ENCODE measurements around the gene ABCA6. TPM values are rescaled to one million over a fixed set of nuclear protein-coding genes. Genes with fewer than 3 reads are reported as not detected.
"Not testable (repeated sequence)": the region's sequence is repeated elsewhere in the genome, so short reads cannot be mapped to it uniquely, and the experiment has no call there.

ABCA6 gene
- total and polyA plus RNA-seq, 2 experiments from 2014 or later = 1.6 to 6.3 TPM

GRCh38 chr17:69170377-69170776, 28.7 kb upstream of the ABCA6 start:
- Histone ChIP-seq H3K27me3 (no peaks in the 10 kb centered on the region), H3K27ac (no peak overlapping the region), H3K4me2 (no peak overlapping the region), H3K9me2 (replicated peaks; ENCODE audit: insufficient read depth) (no peaks in the 10 kb centered on the region), H3K36me3 (replicated peaks; ENCODE audit: insufficient read depth, low read depth) (no peaks in the 10 kb centered on the region), H3K4me3 (no peak overlapping the region), H4K20me1 (ENCODE audit: insufficient read depth, poor library complexity, severe bottlenecking) (no peaks in the 10 kb centered on the region), H3K9me3 (ENCODE audit: low read depth) (no peaks in the 10 kb centered on the region), H2AFZ (no peak overlapping the region), H3K4me1 (ENCODE audit: insufficient read depth) (no peaks in the 10 kb centered on the region), H3K79me2 (no peaks in the 10 kb centered on the region)
- TF ChIP-seq CTCF (IDR thresholded peaks at IDR 0.05; ENCODE audit: poor library complexity) (no peak), EZH2 (IDR thresholded peaks at IDR 0.05; ENCODE audit: borderline replicate concordance) (no peak), EZH2phosphoT487 (IDR thresholded peaks at IDR 0.05; ENCODE audit: low read depth, severe bottlenecking, unreplicated experiment) (no peak)
- DNase-seq (ENCODE audit: low spot score) = no peak

DNA sequence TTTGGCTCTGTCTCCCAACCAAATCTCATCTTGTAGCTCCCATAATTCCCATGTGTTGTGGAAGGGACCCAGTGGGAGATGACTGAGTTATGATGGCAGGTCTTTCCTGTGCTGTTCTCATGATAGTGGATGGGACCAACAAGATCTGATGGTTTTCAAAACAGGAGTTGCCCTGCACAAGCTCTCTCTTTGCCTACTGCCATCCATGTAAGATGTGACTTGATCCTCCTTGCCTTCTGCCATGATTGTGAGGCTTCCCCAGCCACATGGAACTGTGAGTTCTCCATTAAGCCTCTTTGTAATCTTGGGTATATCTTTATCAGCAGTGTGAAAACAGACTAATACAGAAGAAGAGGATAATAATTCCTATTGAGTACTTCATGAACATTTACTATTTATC, 26.9 kb upstream of the ABCA6 start:
- H3K9me2 ChIP-seq (replicated peaks; ENCODE audit: insufficient read depth); H3K79me2 ChIP-seq; H3K4me1 ChIP-seq (ENCODE audit: insufficient read depth); H3K9me3 ChIP-seq (ENCODE audit: low read depth); H3K36me3 ChIP-seq (replicated peaks; ENCODE audit: insufficient read depth, low read depth); H3K4me3 ChIP-seq; H4K20me1 ChIP-seq (ENCODE audit: insufficient read depth, poor library complexity, severe bottlenecking); H3K4me2 ChIP-seq; H3K27ac ChIP-seq; H2AFZ ChIP-seq; H3K27me3 ChIP-seq; DNase-seq (ENCODE audit: low spot score): not testable (repeated sequence)

GRCh38 chr17:69166957-69167356, 25.3 kb upstream of the ABCA6 start:
- no peaks in the 10 kb centered on the region for H3K9me3 ChIP-seq (ENCODE audit: low read depth)
- H3K4me1 ChIP-seq (ENCODE audit: insufficient read depth) = no peaks in the 10 kb centered on the region
- H2AFZ ChIP-seq = no peak overlapping the region
- no peak overlapping the region for H3K4me3 ChIP-seq
- H3K36me3 ChIP-seq (replicated peaks; ENCODE audit: insufficient read depth, low read depth) = no peaks in the 10 kb centered on the region
- no peak overlapping the region for H3K4me2 ChIP-seq
- H4K20me1 ChIP-seq (ENCODE audit: insufficient read depth, poor library complexity, severe bottlenecking) = no peaks in the 10 kb centered on the region
- WGBS (ENCODE audit: low lambda C conversion rate, missing lambda C conversion rate) = 88% methylated on average over 2 of the region's 2 CpGs
- TF ChIP-seq CTCF (IDR thresholded peaks at IDR 0.05; ENCODE audit: poor library complexity) = no peak
- TF ChIP-seq EZH2phosphoT487 (IDR thresholded peaks at IDR 0.05; ENCODE audit: low read depth, severe bottlenecking, unreplicated experiment) = no peak
- no peak for TF ChIP-seq EZH2 (IDR thresholded peaks at IDR 0.05; ENCODE audit: borderline replicate concordance)
- H3K79me2 ChIP-seq = no peaks in the 10 kb centered on the region
- no peaks in the 10 kb centered on the region for H3K9me2 ChIP-seq (replicated peaks; ENCODE audit: insufficient read depth)
- no peaks in the 10 kb centered on the region for H3K27me3 ChIP-seq
- no peak overlapping the region for H3K27ac ChIP-seq
- DNase-seq (ENCODE audit: low spot score) = no peak

DNA sequence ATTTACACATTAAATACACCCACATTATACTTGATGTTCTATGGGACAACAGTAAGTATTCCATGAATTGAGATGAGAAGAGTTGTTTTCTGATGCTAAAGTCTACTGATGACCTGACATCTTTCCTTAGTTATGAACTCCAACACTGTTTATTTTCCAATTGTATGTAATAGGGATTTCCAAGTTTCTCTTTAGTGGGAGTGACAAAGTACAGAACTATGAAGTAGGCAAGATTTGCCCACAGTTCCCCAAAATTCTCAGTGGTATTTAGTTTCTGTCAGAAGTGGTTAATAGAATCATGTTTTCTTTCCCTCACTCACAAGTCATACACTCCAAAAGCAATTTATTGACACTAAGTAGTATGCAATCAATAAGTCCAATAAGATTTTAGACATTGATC, 22.5 kb upstream of the ABCA6 start:
- no peak overlapping the region for H3K4me3 ChIP-seq
- H3K4me2 ChIP-seq = no peak overlapping the region
- no peaks in the 10 kb centered on the region for H3K4me1 ChIP-seq (ENCODE audit: insufficient read depth)
- H3K36me3 ChIP-seq (replicated peaks; ENCODE audit: insufficient read depth, low read depth) = no peaks in the 10 kb centered on the region
- no peaks in the 10 kb centered on the region for H3K79me2 ChIP-seq
- H3K27me3 ChIP-seq = no peaks in the 10 kb centered on the region
- TF ChIP-seq EZH2phosphoT487 (IDR thresholded peaks at IDR 0.05; ENCODE audit: low read depth, severe bottlenecking, unreplicated experiment) (no peak), CTCF (IDR thresholded peaks at IDR 0.05; ENCODE audit: poor library complexity) (no peak), EZH2 (IDR thresholded peaks at IDR 0.05; ENCODE audit: borderline replicate concordance) (no peak)
- H3K9me3 ChIP-seq (ENCODE audit: low read depth) = no peaks in the 10 kb centered on the region
- H3K9me2 ChIP-seq (replicated peaks; ENCODE audit: insufficient read depth) = no peaks in the 10 kb centered on the region
- no peak overlapping the region for H3K27ac ChIP-seq
- no peak for DNase-seq (ENCODE audit: low spot score)
- H4K20me1 ChIP-seq (ENCODE audit: insufficient read depth, poor library complexity, severe bottlenecking) = no peaks in the 10 kb centered on the region
- no peak overlapping the region for H2AFZ ChIP-seq
